Measurements from ENCODE around the gene GGTLC3. TPM values are rescaled to one million over a fixed set of nuclear protein-coding genes. Genes with fewer than 3 reads are reported as not detected.
"Not testable (repeated sequence)": the region's sequence is repeated elsewhere in the genome, so short reads cannot be mapped to it uniquely, and the experiment has no call there.

GGTLC3 gene
- total RNA-seq, 3 donors from 2014 or later (not counting 1 experiment from before 2014, with no cell fraction given), result not detected

- H3K4me1 ChIP-seq (ENCODE audit: control insufficient read depth, insufficient read depth, low read length); H3K36me3 Mint-ChIP-seq; DNase-seq; H3K4me3 Mint-ChIP-seq; ATAC-seq; H3K4me3 ChIP-seq (ENCODE audit: low read length); H3K27ac ChIP-seq (ENCODE audit: low read length); H3K36me3 ChIP-seq (ENCODE audit: control insufficient read depth, insufficient read depth, low read length); H3K27ac Mint-ChIP-seq; H3K27me3 ChIP-seq (ENCODE audit: control insufficient read depth, insufficient read depth, low read length); intact Hi-C loops (cut with micrococcal nuclease); H3K4me1 Mint-ChIP-seq; H3K9me3 ChIP-seq (ENCODE audit: control insufficient read depth, insufficient read depth, low read length); H3K27me3 Mint-ChIP-seq (ENCODE audit: low read depth in 2 of 2); H3K9me3 Mint-ChIP-seq: not testable (repeated sequence)
- 97% methylated on average over 4 of the region's 13 CpGs for WGBS (ENCODE audit: insufficient coverage)
These were observed 31.7 kb upstream of the GGTLC3 start for GRCh38 chr22:18549458-18550179.

- H3K27me3 ChIP-seq (ENCODE audit: control insufficient read depth, insufficient read depth, low read length); H3K9me3 Mint-ChIP-seq; H3K4me1 Mint-ChIP-seq; H3K27me3 Mint-ChIP-seq (ENCODE audit: low read depth in 2 of 2); ATAC-seq; DNase-seq; H3K4me1 ChIP-seq (ENCODE audit: control insufficient read depth, insufficient read depth, low read length); H3K27ac Mint-ChIP-seq; H3K4me3 ChIP-seq (ENCODE audit: low read length); H3K9me3 ChIP-seq (ENCODE audit: control insufficient read depth, insufficient read depth, low read length); intact Hi-C loops (cut with micrococcal nuclease); H3K4me3 Mint-ChIP-seq; H3K36me3 Mint-ChIP-seq; H3K27ac ChIP-seq (ENCODE audit: low read length); H3K36me3 ChIP-seq (ENCODE audit: control insufficient read depth, insufficient read depth, low read length): not testable (repeated sequence)
- 98% methylated on average over 9 of the region's 13 CpGs for WGBS (ENCODE audit: insufficient coverage)
These were observed 26.7 kb upstream of the GGTLC3 start for GRCh38 chr22:18544615-18545014.

- DNase-seq; H3K4me1 Mint-ChIP-seq; intact Hi-C loops (cut with micrococcal nuclease); H3K27ac ChIP-seq (ENCODE audit: low read length); H3K36me3 Mint-ChIP-seq; H3K4me3 Mint-ChIP-seq; H3K27me3 Mint-ChIP-seq (ENCODE audit: low read depth in 2 of 2); H3K27me3 ChIP-seq (ENCODE audit: control insufficient read depth, insufficient read depth, low read length); ATAC-seq; H3K36me3 ChIP-seq (ENCODE audit: control insufficient read depth, insufficient read depth, low read length); H3K9me3 ChIP-seq (ENCODE audit: control insufficient read depth, insufficient read depth, low read length); H3K4me1 ChIP-seq (ENCODE audit: control insufficient read depth, insufficient read depth, low read length); H3K4me3 ChIP-seq (ENCODE audit: low read length); H3K27ac Mint-ChIP-seq; H3K9me3 Mint-ChIP-seq: not testable (repeated sequence)
- WGBS (ENCODE audit: insufficient coverage), result 65% methylated on average over 2 of the region's 11 CpGs
These were observed 25.4 kb upstream of the GGTLC3 start for GRCh38 chr22:18543400-18543799.

- intact Hi-C loops (cut with micrococcal nuclease); H3K27ac ChIP-seq (ENCODE audit: low read length); H3K36me3 ChIP-seq (ENCODE audit: control insufficient read depth, insufficient read depth, low read length); H3K36me3 Mint-ChIP-seq; H3K27me3 ChIP-seq (ENCODE audit: control insufficient read depth, insufficient read depth, low read length); DNase-seq; H3K27me3 Mint-ChIP-seq (ENCODE audit: low read depth in 2 of 2); H3K4me1 ChIP-seq (ENCODE audit: control insufficient read depth, insufficient read depth, low read length); H3K4me3 Mint-ChIP-seq; H3K4me3 ChIP-seq (ENCODE audit: low read length); H3K27ac Mint-ChIP-seq; ATAC-seq; H3K4me1 Mint-ChIP-seq; H3K9me3 Mint-ChIP-seq; H3K9me3 ChIP-seq (ENCODE audit: control insufficient read depth, insufficient read depth, low read length): not testable (repeated sequence)
- WGBS (ENCODE audit: insufficient coverage), result 100% methylated on average over 4 of the region's 6 CpGs
These were observed 22.0 kb upstream of the GGTLC3 start for GRCh38 chr22:18539994-18540393.

GRCh38 chr22:18534315-18534714 lies 16.4 kb upstream of the GGTLC3 start:
- H3K27me3 Mint-ChIP-seq (ENCODE audit: low read depth in 2 of 2); ATAC-seq; H3K4me3 ChIP-seq (ENCODE audit: low read length); intact Hi-C loops (cut with micrococcal nuclease); H3K36me3 Mint-ChIP-seq; H3K9me3 Mint-ChIP-seq; H3K4me1 Mint-ChIP-seq; H3K4me1 ChIP-seq (ENCODE audit: control insufficient read depth, insufficient read depth, low read length); DNase-seq; H3K4me3 Mint-ChIP-seq; H3K9me3 ChIP-seq (ENCODE audit: control insufficient read depth, insufficient read depth, low read length); H3K27ac ChIP-seq (ENCODE audit: low read length); H3K27ac Mint-ChIP-seq; H3K27me3 ChIP-seq (ENCODE audit: control insufficient read depth, insufficient read depth, low read length); H3K36me3 ChIP-seq (ENCODE audit: control insufficient read depth, insufficient read depth, low read length): not testable (repeated sequence)
- 94% methylated on average over 5 of the region's 12 CpGs for WGBS (ENCODE audit: insufficient coverage)

- H3K36me3 Mint-ChIP-seq; H3K4me1 Mint-ChIP-seq; ATAC-seq; H3K27me3 Mint-ChIP-seq (ENCODE audit: low read depth in 2 of 2); intact Hi-C loops (cut with micrococcal nuclease); H3K9me3 ChIP-seq (ENCODE audit: control insufficient read depth, insufficient read depth, low read length); H3K4me3 ChIP-seq (ENCODE audit: low read length); DNase-seq; H3K4me1 ChIP-seq (ENCODE audit: control insufficient read depth, insufficient read depth, low read length); H3K27ac ChIP-seq (ENCODE audit: low read length); H3K36me3 ChIP-seq (ENCODE audit: control insufficient read depth, insufficient read depth, low read length); H3K9me3 Mint-ChIP-seq; H3K27me3 ChIP-seq (ENCODE audit: control insufficient read depth, insufficient read depth, low read length); H3K4me3 Mint-ChIP-seq; H3K27ac Mint-ChIP-seq: not testable (repeated sequence)
- WGBS (ENCODE audit: insufficient coverage), result no CpG with 5 or more reads among the region's 11 CpGs
These were observed 15.7 kb upstream of the GGTLC3 start for GRCh38 chr22:18533633-18534032.

GRCh38 chr22:18529416-18530145 lies 11.6 kb upstream of the GGTLC3 start:
- H3K9me3 Mint-ChIP-seq; H3K9me3 ChIP-seq (ENCODE audit: control insufficient read depth, insufficient read depth, low read length); H3K36me3 ChIP-seq (ENCODE audit: control insufficient read depth, insufficient read depth, low read length); intact Hi-C loops (cut with micrococcal nuclease); DNase-seq; H3K27me3 ChIP-seq (ENCODE audit: control insufficient read depth, insufficient read depth, low read length); H3K27ac ChIP-seq (ENCODE audit: low read length); H3K27ac Mint-ChIP-seq; H3K27me3 Mint-ChIP-seq (ENCODE audit: low read depth in 2 of 2); H3K36me3 Mint-ChIP-seq; H3K4me3 Mint-ChIP-seq; H3K4me1 ChIP-seq (ENCODE audit: control insufficient read depth, insufficient read depth, low read length); H3K4me1 Mint-ChIP-seq; H3K4me3 ChIP-seq (ENCODE audit: low read length): not testable (repeated sequence)
- WGBS (ENCODE audit: insufficient coverage), result 8% methylated on average over 7 of the region's 57 CpGs
- ATAC-seq, result peak; percentile 2 to 6 (median 4)

All from natural killer cell (primary cell).